HG03460 (cell line): ENCODE results near the gene KCTD16.

Experiments used
- ATAC-seq: cut with Tn5 transposase; IDR thresholded peaks from one replicate; pipeline ENCODE4 v1.9.1; 2021; ENCODE audit not compliant: unreplicated experiment

Gene KCTD16

DNA sequence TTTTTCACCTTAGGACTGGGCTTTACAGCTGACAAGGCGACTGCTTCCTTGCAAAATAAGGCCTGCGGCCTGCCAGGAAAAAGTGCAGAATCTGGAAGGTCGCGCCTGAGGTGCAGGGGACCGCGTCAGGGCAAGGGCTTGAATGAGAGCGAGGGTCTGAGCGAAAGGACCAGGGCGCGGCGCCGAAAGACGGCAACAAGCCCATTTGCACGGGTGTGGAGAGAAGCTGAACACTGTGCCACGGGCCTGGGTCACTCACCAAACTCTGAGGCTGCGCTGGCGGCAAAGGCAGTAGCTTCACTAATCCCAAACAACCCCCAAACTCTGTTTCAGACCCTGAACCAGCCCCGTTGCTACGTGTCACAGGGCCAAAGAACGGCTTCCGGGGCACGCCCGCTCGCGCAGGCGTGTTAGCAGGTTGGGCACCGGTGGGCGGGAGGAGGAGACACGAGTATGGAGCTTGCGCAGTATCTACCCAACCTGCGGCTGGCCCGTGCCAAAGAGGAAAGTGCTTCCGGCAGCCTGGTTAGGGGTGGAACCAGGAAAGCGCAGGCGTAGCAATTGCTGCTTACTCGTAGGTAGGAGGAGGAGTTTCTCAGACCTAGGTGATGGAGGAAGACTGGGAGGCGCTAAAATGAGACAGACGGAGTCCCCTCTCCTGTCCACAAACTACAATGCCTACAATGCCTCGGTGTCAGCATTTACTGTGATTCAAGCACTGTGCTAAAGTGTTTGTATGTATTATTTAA lies at the start of gene KCTD16, which contains the start of gene YIPF5:
KCTD16 (plus strand) TSS at position 598 of the 749 bp plus-strand sequence.
YIPF5 (minus strand) TSS at position 384 of the 749 bp plus-strand sequence. CDS start 704 bp downstream, outside the sequence.
- peak; percentile 99 for ATAC-seq

DNA sequence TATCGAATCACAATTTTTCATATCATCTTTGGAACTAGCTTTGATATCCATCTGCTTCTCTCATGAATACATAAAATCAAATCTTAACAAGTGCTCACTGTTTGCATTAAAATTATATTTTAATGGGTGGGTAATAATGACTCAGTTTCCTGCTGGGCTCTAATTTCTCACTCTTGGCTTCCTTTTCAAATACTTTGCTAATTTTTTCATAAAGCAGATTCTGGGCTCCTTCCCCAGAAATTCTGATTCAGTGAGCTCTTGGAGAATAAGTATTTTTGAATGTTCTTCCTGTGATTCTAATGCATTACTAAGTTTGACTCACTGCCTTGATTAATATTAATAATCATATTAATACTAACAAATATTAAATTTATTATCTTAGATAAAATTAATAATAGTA lies 49.1 kb upstream of the KCTD16 start:
- no peak for ATAC-seq

- no peak for ATAC-seq
These were observed 48.6 kb upstream of the KCTD16 start for GRCh38 chr5:144122081-144122480.

DNA sequence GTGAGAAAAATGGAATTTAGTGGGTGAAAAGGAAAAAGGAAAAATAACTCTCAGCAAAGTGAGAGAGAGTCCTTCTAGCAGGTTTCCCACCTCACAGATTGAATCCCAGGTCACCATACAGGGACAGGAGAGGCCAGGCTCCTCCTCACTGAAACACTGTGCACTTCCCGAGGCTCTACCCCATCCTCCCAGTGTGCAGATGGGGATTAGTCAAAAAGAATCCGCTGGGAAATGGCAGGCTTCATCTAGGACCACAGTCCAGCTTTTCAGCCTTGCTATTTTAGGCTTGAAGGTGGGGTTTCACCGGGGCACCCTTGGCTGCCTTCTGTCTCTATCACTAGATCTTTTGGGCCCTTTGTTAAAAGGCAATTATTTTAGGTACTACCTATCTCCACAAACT lies 48.0 kb upstream of the KCTD16 start:
- no peak for ATAC-seq

DNA sequence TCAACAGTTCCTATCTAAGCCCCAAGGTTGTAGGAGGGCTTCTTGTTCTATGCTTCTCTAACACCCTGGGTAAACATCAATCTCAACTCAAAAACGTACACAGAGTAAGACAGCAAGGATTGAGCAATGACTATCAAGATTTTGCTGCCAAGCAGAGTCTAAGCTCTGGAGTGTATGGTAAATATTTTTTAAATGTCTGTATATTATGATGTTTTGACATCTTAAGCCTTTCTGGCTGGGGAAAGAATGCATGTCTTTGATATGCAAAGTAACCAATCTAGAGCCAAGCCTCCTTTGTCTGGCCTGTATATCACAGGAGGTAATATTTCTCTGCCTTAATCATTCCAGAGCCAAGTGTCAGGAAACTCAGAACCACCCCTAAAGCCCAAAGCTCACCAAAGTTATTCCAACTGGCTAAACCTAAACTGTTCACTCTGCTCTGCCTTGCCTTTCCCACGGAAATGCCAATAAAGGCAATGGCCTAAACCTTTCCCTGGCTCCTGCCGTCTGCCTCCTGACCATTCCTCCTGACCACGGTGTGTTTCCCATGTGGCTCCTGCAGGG lies 45.4 kb upstream of the KCTD16 start:
- no peak for ATAC-seq

DNA sequence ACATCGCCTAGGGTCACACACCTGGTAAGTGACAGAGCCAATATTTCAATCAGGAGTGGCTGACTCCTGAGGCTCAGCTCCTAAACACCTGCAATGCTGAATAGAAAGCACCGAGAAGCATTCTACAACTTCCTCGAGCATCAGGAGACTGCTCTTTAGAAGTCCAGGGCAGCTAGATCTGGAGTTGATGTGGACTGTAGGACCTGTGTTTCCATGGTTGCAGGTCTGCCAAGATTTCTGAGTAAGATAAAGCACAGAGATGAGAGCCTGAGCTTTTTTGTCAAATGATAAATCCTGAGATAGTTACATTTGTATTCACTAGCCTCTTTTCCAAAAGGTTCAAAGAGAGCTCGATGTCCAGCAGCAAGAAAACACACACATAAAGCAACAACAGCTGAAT lies 44.0 kb upstream of the KCTD16 start:
- ATAC-seq = no peak

DNA sequence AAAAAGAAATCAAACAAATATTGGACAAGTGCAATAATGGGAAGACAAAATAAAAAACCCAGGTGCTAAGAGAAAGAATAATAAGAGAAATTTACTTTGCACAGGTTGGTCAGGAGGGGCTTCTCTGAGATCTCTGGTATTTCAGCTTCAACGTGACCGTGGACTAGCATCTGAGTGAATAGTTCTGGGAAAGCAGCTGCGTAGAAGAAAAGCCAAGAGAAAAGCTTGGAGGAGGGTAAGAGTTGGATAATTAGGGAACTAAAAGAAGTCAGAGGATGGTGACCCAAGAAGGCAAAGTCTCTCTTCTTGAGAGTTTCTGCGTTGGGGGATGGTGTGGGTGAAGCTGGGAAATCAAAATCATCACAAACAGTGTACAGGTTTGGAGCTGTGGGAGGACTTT lies 41.8 kb upstream of the KCTD16 start:
- no peak for ATAC-seq

DNA sequence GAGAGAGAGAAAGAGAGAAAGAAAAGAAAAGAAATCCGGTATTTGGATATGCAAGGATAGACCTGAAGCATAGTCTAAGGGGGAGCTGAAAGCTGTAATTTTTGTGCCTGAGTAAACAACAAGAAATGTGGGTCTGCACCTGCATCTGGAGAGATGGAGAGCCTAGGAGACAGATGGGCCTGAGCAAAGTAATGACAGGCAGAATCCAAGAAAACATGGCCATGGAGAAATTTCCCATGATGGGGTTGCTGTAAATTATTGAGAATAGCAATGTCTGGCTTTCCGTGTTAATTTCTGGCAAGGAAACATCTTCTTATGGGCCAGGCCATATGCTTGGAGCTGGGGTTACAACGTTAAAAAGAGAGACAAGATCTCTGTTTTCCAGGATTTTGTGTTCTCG lies 40.4 kb upstream of the KCTD16 start:
- ATAC-seq = no peak

DNA sequence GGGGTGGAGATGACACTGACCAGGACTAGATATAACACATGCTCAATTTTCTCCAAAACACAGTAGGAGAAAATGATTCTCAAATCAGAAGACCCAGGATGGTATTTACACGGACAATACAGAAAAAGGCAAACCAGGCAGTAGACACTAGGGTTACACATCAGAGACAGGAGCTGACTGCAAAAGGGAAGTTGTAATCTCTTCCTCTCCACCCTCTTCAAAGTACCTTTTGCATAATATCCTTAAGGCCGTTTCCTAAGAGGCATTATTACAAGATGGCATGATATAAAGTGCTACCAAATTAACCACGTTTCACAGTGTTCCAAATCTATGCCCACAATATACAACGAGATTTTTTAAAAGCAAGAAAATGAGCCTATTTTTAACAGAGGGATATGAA lies 39.4 kb upstream of the KCTD16 start:
- no peak for ATAC-seq

DNA sequence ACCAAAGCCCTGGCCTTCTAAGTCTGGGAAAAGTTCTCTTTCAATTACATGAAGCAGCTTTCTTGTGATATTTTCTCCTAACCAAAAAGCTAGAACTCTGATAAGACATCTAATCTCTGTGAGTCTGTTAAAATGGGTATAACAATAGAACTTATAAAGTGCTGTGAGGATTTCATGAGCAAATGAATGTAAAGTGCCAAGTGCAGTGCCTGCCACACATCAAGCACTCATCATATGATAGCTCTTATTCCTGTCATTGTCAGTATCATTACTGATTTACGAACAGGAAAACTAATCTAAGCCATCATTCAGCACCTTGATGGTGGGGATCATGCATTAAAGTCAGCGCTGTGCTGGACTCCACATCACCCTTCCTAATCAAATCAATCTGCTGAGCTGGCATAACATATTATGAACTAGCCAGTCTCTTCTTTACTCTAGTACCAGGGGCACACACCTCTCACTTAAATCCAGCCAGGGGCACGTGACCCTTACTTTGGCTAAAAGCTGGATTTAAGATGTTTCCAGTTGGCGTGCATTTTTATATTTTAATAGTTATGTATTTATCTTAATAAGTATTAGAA lies 37.5 kb upstream of the KCTD16 start:
- ATAC-seq = no peak

DNA sequence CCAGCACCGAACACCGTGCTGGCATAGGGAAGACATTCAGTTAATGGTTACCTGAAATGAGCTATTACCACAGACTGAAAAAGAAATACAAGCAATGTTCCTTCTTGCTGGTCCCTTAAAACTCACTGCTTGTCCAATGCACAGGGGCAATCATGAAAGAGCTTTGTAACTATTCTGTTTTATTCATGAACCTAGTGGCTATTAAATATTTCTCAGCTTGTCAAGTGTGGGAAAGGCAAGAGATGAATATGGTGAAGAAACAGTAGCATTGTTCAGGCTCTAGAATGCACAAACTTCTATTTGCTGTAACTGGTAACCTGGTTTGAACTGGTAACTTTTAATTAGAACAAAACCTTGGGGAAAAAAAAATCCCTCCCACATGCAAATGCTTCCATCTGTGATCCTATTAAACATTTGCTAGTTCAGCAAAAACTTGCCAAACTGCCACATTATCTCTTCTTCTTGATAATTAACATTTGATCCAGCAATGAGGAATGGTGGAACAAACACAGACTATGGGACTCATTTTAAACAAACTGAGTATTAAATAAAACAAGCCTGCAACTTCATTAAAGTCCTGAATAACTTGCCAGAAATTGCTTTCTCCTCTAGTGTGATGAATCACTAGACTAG lies 36.4 kb upstream of the KCTD16 start:
- no peak for ATAC-seq

DNA sequence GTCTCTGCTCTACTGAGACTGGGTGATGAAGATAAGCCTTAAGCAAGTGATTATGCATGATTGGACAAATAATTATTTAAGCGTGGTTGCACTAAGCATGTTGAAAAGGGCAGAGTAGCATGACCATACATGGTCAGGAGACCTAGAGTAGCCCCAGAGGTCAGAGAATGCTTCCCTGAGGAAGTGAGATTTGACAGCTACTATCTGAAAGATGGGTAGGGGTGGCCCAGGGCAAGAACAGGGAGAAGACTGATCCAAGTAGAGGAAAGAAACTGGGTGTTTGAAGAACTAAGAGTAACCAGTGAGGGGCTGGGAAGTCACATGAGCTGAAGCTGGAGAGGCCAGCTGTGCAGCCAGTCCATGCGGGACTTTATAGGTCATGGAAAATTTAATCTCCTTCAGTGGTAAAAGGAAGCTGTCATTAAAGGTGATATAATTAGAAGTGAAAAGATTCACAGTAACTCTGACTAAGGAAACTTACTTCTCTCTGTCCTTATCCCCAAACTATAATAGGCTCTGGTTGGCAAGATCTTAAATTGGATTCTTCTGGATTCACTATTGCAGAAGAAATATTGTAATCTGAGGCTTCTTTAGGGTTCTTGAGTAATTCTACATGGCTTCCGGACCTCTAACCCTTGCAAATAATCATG lies 35.4 kb upstream of the KCTD16 start:
- ATAC-seq = no peak

DNA sequence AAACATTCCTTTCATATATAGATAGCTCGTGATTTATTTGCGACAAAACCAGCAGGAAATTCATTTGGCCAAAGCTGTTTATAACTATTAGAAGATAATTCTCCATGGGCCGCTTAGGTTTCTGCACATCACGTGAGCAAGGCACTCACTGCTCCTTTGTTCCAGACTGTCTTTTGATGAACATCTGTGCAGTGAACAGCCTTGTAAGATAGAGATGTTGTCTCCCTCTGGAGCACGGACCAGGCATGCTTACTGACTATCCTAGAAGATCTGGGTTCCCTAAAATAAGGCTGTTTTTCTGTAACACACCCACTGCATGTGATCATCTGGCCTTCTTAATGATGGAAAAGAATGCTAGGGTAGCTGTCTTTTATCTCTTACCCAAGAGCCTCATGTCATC lies 31.1 kb upstream of the KCTD16 start:
- ATAC-seq = no peak

DNA sequence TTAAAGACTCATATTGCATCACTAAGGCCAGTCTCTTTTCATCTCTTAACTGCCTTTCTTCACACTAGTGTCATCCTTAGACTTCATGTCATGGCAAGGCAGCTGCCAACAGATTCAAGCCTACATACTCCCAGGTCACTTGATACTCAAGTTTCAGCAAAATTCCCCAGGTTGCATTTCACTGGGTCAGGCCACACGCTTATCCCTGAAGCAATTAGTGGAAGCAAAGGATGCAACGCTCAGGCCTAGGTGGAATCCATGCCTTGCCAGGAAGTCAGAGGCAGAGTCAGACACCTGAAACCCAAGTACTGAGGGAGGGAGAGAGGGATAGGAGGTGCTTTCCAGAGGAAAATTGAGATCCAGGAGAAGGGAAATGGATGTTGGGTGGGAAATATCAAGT lies 29.1 kb upstream of the KCTD16 start:
- no peak for ATAC-seq

- peak; percentile 98 for ATAC-seq
These were observed 28.4 kb upstream of the KCTD16 start for GRCh38 chr5:144142139-144142823.

GRCh38 chr5:144142824-144143162 lies 27.9 kb upstream of the KCTD16 start:
- no peak for ATAC-seq

GRCh38 chr5:144143625-144144024 lies 27.0 kb upstream of the KCTD16 start:
- no peak for ATAC-seq

GRCh38 chr5:144144956-144145751 lies 25.5 kb upstream of the KCTD16 start:
- no peak for ATAC-seq

DNA sequence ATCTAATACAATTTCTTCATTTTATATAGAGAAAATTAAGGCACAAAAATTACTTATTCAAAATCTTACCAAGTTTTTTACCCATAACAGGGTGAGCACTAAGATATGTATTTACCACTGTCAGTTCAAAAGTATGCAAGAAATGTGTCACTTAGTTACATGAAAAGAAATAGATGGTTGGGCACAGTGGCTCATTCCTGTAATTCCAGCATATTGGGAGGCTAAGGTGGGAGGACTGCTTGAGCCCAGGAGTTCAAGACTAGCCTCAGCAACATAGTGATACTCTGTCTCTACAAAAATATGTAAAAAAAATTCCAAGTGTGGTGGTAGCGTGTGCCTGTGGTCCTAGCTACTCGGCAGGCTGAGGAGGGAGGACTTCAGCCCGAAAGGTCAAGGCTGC lies 19.6 kb upstream of the KCTD16 start:
- no peak for ATAC-seq

DNA sequence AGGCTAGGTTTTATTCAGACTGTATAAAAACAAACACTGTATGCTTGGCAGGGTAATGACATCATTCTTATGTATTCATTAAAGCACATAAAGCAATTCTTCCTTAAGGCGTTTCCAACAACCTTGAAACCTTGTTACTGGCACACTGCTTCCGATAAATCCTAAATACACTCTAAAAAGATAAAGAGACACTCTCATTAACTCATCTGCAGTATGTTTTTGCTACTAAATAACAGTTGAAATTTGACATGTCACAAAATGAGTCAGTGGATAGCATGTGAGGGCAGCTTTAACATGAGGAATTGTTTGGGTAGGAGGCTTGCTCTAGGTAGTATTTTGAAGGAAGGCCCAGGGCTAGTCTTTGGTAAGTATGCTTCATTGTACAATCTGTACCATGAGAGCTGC lies 13.9 kb upstream of the KCTD16 start:
- no peak for ATAC-seq
